CD4-positive, alpha-beta T cell (primary cell): ENCODE measurements around the gene CCDC186. TPM values are rescaled to one million over a fixed set of nuclear protein-coding genes. Genes with fewer than 3 reads are reported as not detected.

Experiments
- ATAC-seq: fragments of 200-7000 bp; cut with Tn5 transposase; one replicate; pipeline ENCODE4 v1.10.0; 2022; ENCODE audit warnings: mild to moderate bottlenecking; ENCODE audit not compliant: poor library complexity
- CTCF ChIA-PET: fragments of 350-600 bp; sonication (Branson Sonifier 250); formaldehyde crosslinking; loops from one replicate; lab custom pipeline; 2021; ENCODE audit warnings: antibody characterized with exemption, inconsistent platforms; lab: Charles Lee
- POLR2A ChIA-PET: fragments of 350-600 bp; sonication (Branson Sonifier 250); formaldehyde crosslinking; loops from one replicate; lab custom pipeline; 2021; ENCODE audit warnings: antibody characterized with exemption, inconsistent platforms; lab: Charles Lee
- DNase-seq, 14 experiments: peaks; one replicate each; pipeline ENCODE4 v3.0.0-alpha.2; 2013 to 2020; ENCODE audit warnings: mixed read lengths in 2 of 14
- H3K27ac ChIP-seq, 2 donors: one replicate each; pipeline versions ENCODE4 v1.5.1 to v1.7.0; 2013; ENCODE audit warnings: low read length in 2 of 2, low read depth in 1 of 2, mild to moderate bottlenecking in 1 of 2
- H3K27me3 ChIP-seq, 2 experiments: 1 replicate in 1 of 2; 2 replicates in 1 of 2; pipeline versions ENCODE4 v1.6.1 to v1.7.0; 2013; ENCODE audit warnings: low read length in 2 of 2, control low read depth in 1 of 2, mild to moderate bottlenecking in 1 of 2, moderate library complexity in 1 of 2; ENCODE audit not compliant: insufficient read depth in 2 of 2, control insufficient read depth in 1 of 2
- H3K36me3 ChIP-seq: one replicate; pipeline ENCODE4 v1.6.1; 2013; ENCODE audit warnings: low read length, control low read depth; ENCODE audit not compliant: insufficient read depth
- H3K4me1 ChIP-seq: one replicate; pipeline ENCODE4 v1.6.1; 2013; ENCODE audit warnings: low read length, control low read depth; ENCODE audit not compliant: insufficient read depth
- H3K4me3 ChIP-seq: one replicate; pipeline ENCODE4 v1.5.1; 2013; ENCODE audit warnings: mild to moderate bottlenecking, low read length, moderate library complexity
- H3K9me3 ChIP-seq, 2 experiments: 1 replicate in 1 of 2; 2 replicates in 1 of 2; pipeline versions ENCODE4 v1.6.1 to v1.7.0; 2013; ENCODE audit warnings: low read length in 2 of 2, mild to moderate bottlenecking in 2 of 2, control low read depth in 1 of 2, moderate library complexity in 1 of 2; ENCODE audit not compliant: control insufficient read depth in 1 of 2, insufficient read depth in 1 of 2
- H3K27ac Mint-ChIP-seq: one replicate; pipeline ENCODE4 v1.8.0; 2020; ENCODE audit warnings: mixed read lengths
- H3K27me3 Mint-ChIP-seq: one replicate; pipeline ENCODE4 v1.8.0; 2021; ENCODE audit warnings: mixed read lengths
- H3K36me3 Mint-ChIP-seq: one replicate; pipeline ENCODE4 v1.8.0; 2021; ENCODE audit warnings: low read depth, mixed read lengths
- H3K4me1 Mint-ChIP-seq: one replicate; pipeline ENCODE4 v1.8.0; 2021; ENCODE audit warnings: low read depth, mixed read lengths
- H3K4me3 Mint-ChIP-seq: one replicate; pipeline ENCODE4 v1.8.0; 2020; ENCODE audit warnings: mild to moderate bottlenecking, mixed read lengths
- H3K9me3 Mint-ChIP-seq: one replicate; pipeline ENCODE4 v1.8.0; 2020; ENCODE audit warnings: mixed read lengths
- CTCF ChIP-seq: fragments of 200-600 bp; IDR thresholded peaks from one replicate; pipeline ENCODE4 v1.8.0; 2022; ENCODE audit warnings: antibody characterized with exemption, mild to moderate bottlenecking
- intact Hi-C, 2 experiments: fragments of 100-400 bp; cut with DNase I in 1 of 2; cut with micrococcal nuclease in 1 of 2; formaldehyde crosslinking; loops; one replicate each; pipeline versions ENCODE4 v1.15.1 to v1.9.0; 2023 to 2025; cut with DNase I, micrococcal nuclease
- total RNA-seq, 174 experiments: library from RNA in 2 of 174; stranded (reverse) in 2 of 174; gene quantifications; one replicate each; pipeline ENCODE4 v1.2.3 and lab custom pipeline; 2021 to 2026

The CCDC186 gene
- total RNA-seq, 2 experiments from 2014 or later = 55.0 to 55.9 TPM

- no peak for ATAC-seq
- Histone ChIP-seq H3K27ac (no peak overlapping the region), H3K4me3 (no peak overlapping the region), H3K36me3 (no peaks in the 10 kb centered on the region), H3K9me3 (no peaks in the 10 kb centered on the region), H3K27me3 (no peaks in the 10 kb centered on the region), H3K4me1 (peaks cover 16% of the 10 kb centered on the region)
- TF ChIP-seq CTCF = no peak
- no peak overlapping the region for H3K4me3 Mint-ChIP-seq
- H3K27ac Mint-ChIP-seq = no peak overlapping the region
- CTCF ChIA-PET = no interaction called here
- POLR2A ChIA-PET = no interaction called here
- no peak for DNase-seq
- H3K27me3 Mint-ChIP-seq = no peaks in the 10 kb centered on the region
- peaks cover 25% of the 10 kb centered on the region for H3K4me1 Mint-ChIP-seq
- intact Hi-C loops = no loop called here
- no peaks in the 10 kb centered on the region for H3K9me3 Mint-ChIP-seq
- H3K36me3 Mint-ChIP-seq = no peaks in the 10 kb centered on the region
Measured at GRCh38 chr10:114071178-114071577, 102.8 kb downstream of the CCDC186 start.

Other genes starting within 250 kb of the CCDC186 start
- under 1 TPM; 0.08 to 0.11 TPM for gene ADRB1, start 130.3 kb downstream of the CCDC186 start, total RNA-seq
- gene TDRD1, start 5.2 kb upstream of the CCDC186 start, total RNA-seq = not detected
- not detected for gene VWA2, start 65.1 kb upstream of the CCDC186 start, total RNA-seq
- gene AFAP1L2, start 230.3 kb upstream of the CCDC186 start, total RNA-seq = under 1 TPM; 0.36 to 0.50 TPM